ENCODE results near the gene SLC38A4. TPM values are rescaled to one million over a fixed set of nuclear protein-coding genes. Genes with fewer than 3 reads are reported as not detected.
"Not testable (repeated sequence)": the region's sequence is repeated elsewhere in the genome, so short reads cannot be mapped to it uniquely, and the experiment has no call there.

SLC38A4 gene
- total RNA-seq, 4 donors from 2014 or later = 1.0 to 5.9 (median 1.7) TPM

- H3K27ac ChIP-seq = no peak overlapping the region
- H3K4me1 ChIP-seq = no peaks in the 10 kb centered on the region
- TF ChIP-seq POLR2A (IDR thresholded peaks at IDR 0.05) (no peak), CTCF (IDR thresholded peaks at IDR 0.05) (no peak)
- intact Hi-C loops (cut with DNase I; ENCODE audit: low total_unique reads) = no loop called here
- no peak for DNase-seq
- no peak overlapping the region for H3K4me3 ChIP-seq
- H3K9me3 ChIP-seq = no peaks in the 10 kb centered on the region
- H3K36me3 ChIP-seq = no peaks in the 10 kb centered on the region
- H3K27me3 ChIP-seq = no peaks in the 10 kb centered on the region
These were observed 39.5 kb upstream of the SLC38A4 start for GRCh38 chr12:46865311-46865710.

GRCh38 chr12:46858368-46858767 lies 32.6 kb upstream of the SLC38A4 start:
- Histone ChIP-seq H3K27ac (peak overlapping the region; percentile 29 to 54), H3K4me1 (no peaks in the 10 kb centered on the region), H3K36me3 (no peaks in the 10 kb centered on the region), H3K4me3 (no peak overlapping the region), H3K9me3 (no peaks in the 10 kb centered on the region), H3K27me3 (no peaks in the 10 kb centered on the region)
- DNase-seq = no peak
- intact Hi-C loops (cut with DNase I; ENCODE audit: low total_unique reads) = no loop called here
- TF ChIP-seq POLR2A (IDR thresholded peaks at IDR 0.05) = no peak
- TF ChIP-seq CTCF (IDR thresholded peaks at IDR 0.05) = no peak

GRCh38 chr12:46857486-46857885 lies 31.7 kb upstream of the SLC38A4 start:
- Histone ChIP-seq H3K4me3 (no peak overlapping the region), H3K36me3 (no peaks in the 10 kb centered on the region), H3K27me3 (no peaks in the 10 kb centered on the region), H3K9me3 (no peaks in the 10 kb centered on the region), H3K4me1 (no peaks in the 10 kb centered on the region), H3K27ac (peak overlapping the region; percentile 29 to 54)
- intact Hi-C loops (cut with DNase I; ENCODE audit: low total_unique reads) = no loop called here
- peak in 1 of 2 donors; percentile 23 for DNase-seq
- TF ChIP-seq POLR2A (IDR thresholded peaks at IDR 0.05) = no peak
- TF ChIP-seq CTCF (IDR thresholded peaks at IDR 0.05) = no peak

GRCh38 chr12:46855760-46856159 lies 30.0 kb upstream of the SLC38A4 start:
- no peak for TF ChIP-seq CTCF (IDR thresholded peaks at IDR 0.05)
- TF ChIP-seq POLR2A (IDR thresholded peaks at IDR 0.05) = no peak
- Histone ChIP-seq H3K9me3 (no peaks in the 10 kb centered on the region), H3K27ac (no peak overlapping the region), H3K4me3 (no peak overlapping the region), H3K27me3 (no peaks in the 10 kb centered on the region), H3K4me1 (no peaks in the 10 kb centered on the region), H3K36me3 (no peaks in the 10 kb centered on the region)
- intact Hi-C loops (cut with DNase I; ENCODE audit: low total_unique reads) = no loop called here
- DNase-seq = no peak

GRCh38 chr12:46854188-46854587 lies 28.4 kb upstream of the SLC38A4 start:
- H3K27me3 ChIP-seq; H3K4me1 ChIP-seq; H3K27ac ChIP-seq; H3K36me3 ChIP-seq; DNase-seq; H3K9me3 ChIP-seq; intact Hi-C loops (cut with DNase I; ENCODE audit: low total_unique reads); H3K4me3 ChIP-seq: not testable (repeated sequence)

GRCh38 chr12:46848792-46849191 lies 23.0 kb upstream of the SLC38A4 start:
- H3K4me1 ChIP-seq; DNase-seq; H3K27ac ChIP-seq; H3K4me3 ChIP-seq; H3K36me3 ChIP-seq; H3K9me3 ChIP-seq; intact Hi-C loops (cut with DNase I; ENCODE audit: low total_unique reads); H3K27me3 ChIP-seq: not testable (repeated sequence)
